GM10847 (cell line): ENCODE results near the gene MYOF.

Experiments
- POLR2A ChIP-seq: IDR thresholded peaks from 2 replicates; pipeline ENCODE4 v1.6.1; 2011; ENCODE audit not compliant: insufficient read length; ENCODE audit errors: extremely low read depth

The MYOF gene

GRCh38 chr10:93287775-93288174 lies 194.4 kb downstream of the MYOF start:
- TF ChIP-seq POLR2A = no peak

- no peak for TF ChIP-seq POLR2A
Observed at GRCh38 chr10:93281367-93281720, 200.8 kb downstream of the MYOF start.

DNA sequence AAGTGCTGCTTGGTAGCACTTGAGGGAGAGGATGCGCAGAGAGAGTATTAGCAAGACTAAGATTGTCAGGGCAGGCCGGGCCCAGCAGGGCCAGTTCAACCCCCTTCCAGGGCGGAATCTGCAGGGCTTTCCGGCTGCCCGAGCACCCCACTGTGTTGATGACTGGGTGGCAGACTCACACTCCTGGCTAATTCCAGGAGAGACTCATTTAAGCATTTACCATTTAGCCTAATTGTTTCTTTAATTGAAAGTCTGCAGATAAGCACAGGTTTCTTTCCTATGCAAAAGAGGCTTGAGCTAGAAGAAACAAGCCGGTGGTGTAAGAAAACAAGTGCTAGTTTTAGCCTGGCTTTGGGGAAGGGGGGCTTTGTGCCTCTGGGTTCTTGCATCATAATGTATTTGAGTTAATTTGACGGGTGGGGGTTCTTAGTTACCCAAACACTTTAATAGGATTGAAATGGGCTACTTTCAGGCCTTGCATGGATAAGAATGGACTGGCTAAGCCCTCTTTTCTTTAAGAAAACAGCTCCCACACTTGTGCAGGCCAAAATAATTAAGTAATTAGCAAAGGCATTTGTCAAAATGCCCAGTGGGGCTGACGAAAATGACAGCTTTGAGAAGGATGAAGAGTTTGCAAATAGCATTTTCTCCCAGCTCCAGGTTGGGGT lies 201.3 kb downstream of the MYOF start:
- no peak for TF ChIP-seq POLR2A

GRCh38 chr10:93280121-93280698 lies 201.9 kb downstream of the MYOF start:
- TF ChIP-seq POLR2A = no peak

GRCh38 chr10:93277360-93277759 lies 204.8 kb downstream of the MYOF start:
- TF ChIP-seq POLR2A = no peak

- no peak for TF ChIP-seq POLR2A
Observed at GRCh38 chr10:93274419-93274818, 207.7 kb downstream of the MYOF start.

- TF ChIP-seq POLR2A = no peak
Observed at GRCh38 chr10:93272884-93273675, 209.1 kb downstream of the MYOF start.

DNA sequence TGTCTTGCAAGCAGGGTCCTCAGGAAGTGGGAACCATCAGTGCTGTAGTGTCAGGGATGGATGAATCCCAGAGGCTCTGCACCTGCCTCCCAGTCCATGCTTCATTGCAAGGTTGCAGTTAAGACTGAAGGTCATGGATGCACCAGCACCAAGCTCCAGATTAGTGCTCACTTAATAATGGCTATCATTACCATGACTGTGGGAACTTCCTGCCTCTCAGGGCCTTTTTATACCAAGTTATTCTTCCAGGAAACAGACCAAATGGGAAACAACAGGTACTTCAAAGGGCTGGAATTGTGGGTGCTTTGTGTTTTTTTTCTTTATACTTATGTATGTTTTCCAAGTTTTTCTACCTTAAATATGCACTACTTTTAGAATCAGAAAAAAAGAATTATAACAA lies 210.8 kb downstream of the MYOF start:
- no peak for TF ChIP-seq POLR2A

DNA sequence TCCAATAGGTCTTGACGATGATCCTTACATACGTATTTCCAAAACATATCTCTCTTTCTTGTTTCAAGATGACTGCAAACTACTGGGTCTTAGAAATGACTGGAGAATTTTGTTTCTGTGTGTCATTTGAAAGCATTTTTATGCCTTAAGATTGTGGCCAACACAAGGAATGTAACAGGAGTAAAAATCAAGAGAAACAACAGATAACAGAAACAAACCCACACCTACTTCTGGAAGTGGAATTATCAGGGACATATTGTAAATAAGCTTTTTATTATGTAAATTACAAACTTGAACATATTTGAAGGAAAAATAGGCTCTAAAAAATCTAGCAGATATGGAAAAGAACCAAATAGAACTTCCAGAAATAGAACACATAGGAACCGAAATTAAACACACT lies 212.9 kb downstream of the MYOF start:
- TF ChIP-seq POLR2A = no peak

- TF ChIP-seq POLR2A = no peak
Observed at GRCh38 chr10:93268021-93268420, 214.1 kb downstream of the MYOF start.

- TF ChIP-seq POLR2A = no peak
Observed at GRCh38 chr10:93267521-93267920, 214.6 kb downstream of the MYOF start.

DNA sequence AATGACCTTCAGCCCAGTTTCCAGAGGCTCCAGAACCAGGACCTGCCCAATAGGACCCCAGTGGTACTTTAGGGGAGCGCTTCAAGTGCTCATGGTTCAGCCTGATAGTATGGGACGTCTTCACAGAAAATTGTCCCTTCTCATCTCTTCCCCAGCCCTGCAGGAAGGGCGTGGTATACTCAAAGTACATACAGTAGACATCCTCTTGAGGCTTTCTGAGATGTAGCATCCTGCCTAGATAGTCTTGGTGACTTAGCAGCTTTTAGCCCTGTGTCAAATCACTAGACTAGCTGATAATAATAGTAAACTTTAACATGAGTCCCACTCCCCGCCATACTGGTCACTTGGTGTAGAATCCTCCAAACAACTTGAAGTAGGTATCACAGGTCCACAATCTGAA lies 215.3 kb downstream of the MYOF start:
- TF ChIP-seq POLR2A = no peak

DNA sequence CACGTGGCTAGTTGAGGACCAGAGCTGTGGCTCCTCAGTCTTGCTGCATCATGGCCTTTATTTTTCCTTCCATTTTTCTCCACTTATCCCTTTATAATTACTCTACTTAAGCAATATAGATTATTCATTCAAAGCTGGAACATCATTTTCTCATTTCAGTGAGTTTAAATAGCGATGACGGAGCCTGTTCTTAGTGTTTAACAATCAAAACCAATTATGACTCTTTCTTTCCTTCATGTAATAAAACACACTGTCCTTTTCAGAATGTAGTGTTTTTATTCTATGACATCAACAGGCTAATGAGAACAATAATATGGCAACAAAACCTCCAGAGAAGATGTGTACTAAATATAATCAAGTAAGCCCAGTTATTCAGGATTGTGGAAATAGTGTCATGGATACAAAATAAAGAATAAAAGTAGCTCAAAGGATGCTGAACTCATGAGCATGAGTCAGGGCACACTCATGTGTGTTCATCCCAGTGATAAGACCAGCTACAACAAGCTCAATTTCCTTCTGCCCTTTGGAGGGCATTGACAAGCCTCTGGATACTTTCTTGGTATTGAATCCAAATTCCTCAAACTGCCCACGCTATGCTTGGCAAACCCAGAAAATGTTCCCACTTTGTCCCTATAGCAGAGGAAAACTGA lies 220.0 kb downstream of the MYOF start:
- no peak for TF ChIP-seq POLR2A

- no peak for TF ChIP-seq POLR2A
Observed at GRCh38 chr10:93261089-93261488, 221.0 kb downstream of the MYOF start.

- TF ChIP-seq POLR2A = no peak
Observed at GRCh38 chr10:93259126-93259525, 223.0 kb downstream of the MYOF start.
